GM12874 (cell line): Measurements from ENCODE around the gene MICAL3.

Source experiments
- TF ChIP-seq, protein P1 (sequence below): IDR thresholded peaks from 2 replicates; pipeline ENCODE4 v1.5.1; 2011; ENCODE audit warnings: low read depth, mild to moderate bottlenecking, control low read depth, low read length, moderate library complexity; ENCODE audit not compliant: insufficient read depth

The MICAL3 gene

DNA sequence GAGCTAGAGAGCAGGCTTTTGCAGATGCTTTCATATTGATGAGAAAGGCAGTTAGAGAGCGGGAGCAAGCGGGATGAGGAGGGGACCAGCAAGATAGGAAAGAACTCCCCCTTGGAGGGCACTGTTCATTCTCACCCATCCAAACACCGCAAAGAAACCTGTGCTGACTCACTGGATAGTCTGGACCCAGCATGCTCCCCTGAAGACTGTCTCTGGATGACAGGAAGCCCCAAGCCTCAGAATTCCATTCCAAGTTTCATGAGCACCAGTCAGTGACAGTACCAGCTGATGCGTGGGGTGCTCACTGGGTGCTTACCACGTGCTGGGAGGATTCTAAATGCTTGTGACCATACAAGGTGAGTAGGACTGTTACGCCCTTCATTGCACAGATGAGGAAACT lies 34.2 kb downstream of the MICAL3 start:
- TF ChIP-seq, protein P1, sequence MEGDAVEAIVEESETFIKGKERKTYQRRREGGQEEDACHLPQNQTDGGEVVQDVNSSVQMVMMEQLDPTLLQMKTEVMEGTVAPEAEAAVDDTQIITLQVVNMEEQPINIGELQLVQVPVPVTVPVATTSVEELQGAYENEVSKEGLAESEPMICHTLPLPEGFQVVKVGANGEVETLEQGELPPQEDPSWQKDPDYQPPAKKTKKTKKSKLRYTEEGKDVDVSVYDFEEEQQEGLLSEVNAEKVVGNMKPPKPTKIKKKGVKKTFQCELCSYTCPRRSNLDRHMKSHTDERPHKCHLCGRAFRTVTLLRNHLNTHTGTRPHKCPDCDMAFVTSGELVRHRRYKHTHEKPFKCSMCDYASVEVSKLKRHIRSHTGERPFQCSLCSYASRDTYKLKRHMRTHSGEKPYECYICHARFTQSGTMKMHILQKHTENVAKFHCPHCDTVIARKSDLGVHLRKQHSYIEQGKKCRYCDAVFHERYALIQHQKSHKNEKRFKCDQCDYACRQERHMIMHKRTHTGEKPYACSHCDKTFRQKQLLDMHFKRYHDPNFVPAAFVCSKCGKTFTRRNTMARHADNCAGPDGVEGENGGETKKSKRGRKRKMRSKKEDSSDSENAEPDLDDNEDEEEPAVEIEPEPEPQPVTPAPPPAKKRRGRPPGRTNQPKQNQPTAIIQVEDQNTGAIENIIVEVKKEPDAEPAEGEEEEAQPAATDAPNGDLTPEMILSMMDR: no peak

DNA sequence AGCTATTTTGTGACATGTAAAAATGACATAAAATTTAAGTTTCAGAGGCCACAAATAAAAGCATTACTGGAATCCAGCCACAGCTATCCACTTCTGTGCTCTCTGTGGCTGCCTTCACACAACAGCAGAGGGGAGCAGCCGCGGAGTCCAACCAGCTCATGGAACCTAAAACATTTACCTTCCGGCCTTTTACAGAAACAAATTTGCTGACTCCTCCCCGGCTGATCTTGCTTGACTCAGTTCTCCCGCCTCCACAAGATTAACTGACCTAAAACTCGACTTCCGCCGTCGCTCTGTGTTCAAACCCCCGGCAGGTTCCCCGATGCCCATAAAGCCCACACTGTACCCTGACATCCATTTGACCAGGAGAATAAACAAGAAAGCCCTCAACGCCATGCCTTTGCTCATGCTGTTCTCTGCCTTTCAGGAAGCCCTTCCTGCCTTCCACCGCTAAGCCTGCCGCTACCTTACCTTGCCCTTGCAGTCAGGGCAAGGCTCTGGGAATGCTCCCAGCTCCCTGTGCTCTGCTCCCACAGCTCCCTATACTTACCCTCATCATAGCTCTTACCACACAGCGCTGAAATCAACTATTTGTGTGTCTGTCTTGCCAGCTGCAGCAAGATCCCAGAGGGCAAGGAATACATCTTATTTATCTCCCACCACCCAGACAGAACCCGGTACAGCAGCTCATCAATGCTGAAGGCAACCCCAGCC lies 35.4 kb downstream of the MICAL3 start:
- TF ChIP-seq, protein P1: no peak

DNA sequence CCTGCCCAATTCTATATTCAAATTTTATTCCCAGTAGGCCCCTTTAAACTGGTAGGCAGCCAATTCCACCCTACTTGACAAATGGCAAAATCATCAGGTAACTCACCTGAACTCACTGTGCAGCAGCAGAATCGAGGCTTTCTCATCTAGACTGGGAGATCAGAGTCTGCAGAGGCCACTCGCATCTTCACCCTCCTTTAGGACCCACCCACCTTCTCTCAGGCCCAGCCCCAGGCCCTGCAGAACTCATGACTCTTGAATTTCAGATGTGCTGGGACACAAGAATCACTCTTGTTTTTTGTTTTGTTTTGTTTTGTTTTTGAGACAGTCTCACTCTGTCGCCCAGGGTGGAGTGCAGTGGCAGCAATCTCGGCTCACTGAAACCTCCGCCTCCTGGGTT lies 38.8 kb downstream of the MICAL3 start:
- TF ChIP-seq, protein P1: no peak

DNA sequence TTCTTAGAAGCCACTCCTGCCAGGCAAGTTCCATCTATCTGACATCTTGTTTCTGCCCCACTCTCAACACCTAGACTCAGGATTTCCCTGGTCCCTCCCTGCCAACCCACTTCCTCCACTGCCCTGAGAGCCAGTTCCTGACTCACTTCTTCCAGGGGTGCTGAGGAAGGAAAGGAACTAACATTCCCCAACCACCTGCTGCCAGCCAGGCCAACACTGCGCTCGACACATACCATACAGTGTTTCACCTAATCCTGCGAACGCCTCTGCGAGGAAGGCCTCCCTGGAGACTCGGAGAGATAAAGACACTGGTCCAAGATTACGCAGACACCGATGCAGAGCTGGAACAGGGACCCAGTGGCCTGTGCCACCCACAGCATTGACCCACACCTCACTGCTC lies 40.2 kb downstream of the MICAL3 start:
- TF ChIP-seq, protein P1: no peak

DNA sequence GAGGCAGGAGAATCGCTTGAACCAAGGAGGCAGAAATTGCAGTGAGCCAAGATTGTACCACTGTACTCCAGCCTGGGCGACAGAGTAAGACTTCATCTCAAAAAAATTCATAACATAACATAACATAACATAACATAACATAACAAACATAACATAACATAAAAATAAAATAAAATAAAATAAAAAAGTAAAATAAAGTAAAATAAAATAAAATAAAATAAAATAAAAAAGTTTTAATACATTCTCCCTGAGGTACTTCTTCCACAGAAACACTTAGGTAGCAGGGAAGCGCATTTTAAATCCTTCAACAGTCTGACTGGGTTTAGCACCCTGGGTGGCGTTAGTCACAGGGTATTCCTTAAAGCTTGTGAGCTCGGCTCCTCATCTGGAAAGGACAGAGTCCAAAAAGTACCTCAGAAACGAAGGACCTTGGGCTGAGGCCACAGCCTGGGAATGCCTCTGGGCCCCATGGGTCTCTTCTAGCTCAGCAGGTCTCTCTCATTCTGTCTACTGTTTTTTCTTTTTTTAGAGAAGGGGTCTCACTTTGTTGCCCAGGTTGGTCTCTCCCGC lies 41.7 kb downstream of the MICAL3 start:
- TF ChIP-seq, protein P1: no peak

DNA sequence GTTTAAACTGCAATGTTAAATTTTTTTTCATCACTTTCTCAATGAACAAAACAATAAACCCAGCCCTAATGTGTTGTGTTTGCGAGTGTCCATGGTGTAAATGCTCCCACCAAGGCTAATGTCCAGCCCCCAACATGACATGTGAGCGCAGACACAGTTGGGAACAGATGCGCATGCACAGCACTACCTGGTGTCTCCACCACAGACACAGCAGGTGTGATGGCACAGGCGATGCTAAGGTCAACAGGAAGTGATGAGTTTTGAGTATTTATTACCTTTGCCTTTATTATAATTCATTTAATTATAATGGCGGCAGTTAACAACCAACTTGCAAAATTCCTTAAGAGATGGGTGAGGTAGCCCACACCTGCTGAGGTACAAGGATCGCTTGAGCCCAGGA lies 42.9 kb downstream of the MICAL3 start:
- TF ChIP-seq, protein P1: no peak

DNA sequence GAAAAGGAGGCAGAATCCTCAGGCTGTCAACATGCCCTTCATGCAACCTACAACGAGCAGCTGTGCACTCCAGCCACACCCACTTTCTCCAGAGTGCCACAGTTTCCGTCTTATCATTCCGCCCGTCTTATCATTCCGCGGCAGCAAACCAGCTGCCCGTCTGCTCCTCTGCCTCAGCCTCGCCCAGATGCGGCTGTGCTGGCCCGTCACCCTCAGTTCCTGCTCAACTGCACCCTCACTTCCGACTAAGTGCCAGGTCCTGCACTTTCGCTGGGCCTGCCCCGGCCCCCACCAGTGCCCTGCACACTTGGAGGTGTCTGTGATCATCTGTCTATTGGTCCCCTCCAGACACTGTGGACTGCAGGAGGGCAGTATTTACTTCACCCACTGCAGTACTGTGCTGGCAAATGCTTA lies 43.7 kb downstream of the MICAL3 start:
- TF ChIP-seq, protein P1: no peak
